IMR-90 (cell line): ENCODE measurements around the gene PLEKHG2. TPM values are rescaled to one million over a fixed set of nuclear protein-coding genes. Genes with fewer than 3 reads are reported as not detected.

Source experiments
- ATAC-seq: fragments of 200-7000 bp; cut with Tn5 transposase; 2 replicates; pipeline ENCODE4 v1.9.1; 2020; ENCODE audit warnings: low read depth, mild to moderate bottlenecking, moderate library complexity
- BruUV-seq: library from RNA; stranded (reverse); fragments of 400-500 nt; replicated peaks from 2 replicates; lab custom pipeline; 2021; lab: Mats Ljungman, UMichigan
- CTCF ChIA-PET: fragments of 300-600 bp; formaldehyde crosslinking; extraction: SDS; loops from one replicate; lab custom pipeline; 2021; ENCODE audit warnings: antibody characterized with exemption; lab: Yijun Ruan, JAX
- POLR2A ChIA-PET: fragments of 300-600 bp; sonication (Branson Sonifier 250); formaldehyde crosslinking; loops from one replicate; lab custom pipeline; 2022; ENCODE audit warnings: antibody characterized with exemption; ENCODE audit not compliant: unreplicated experiment; lab: Charles Lee
- DNase-seq: peaks from one replicate; pipeline ENCODE4 v3.0.0; 2013
- H2AFZ ChIP-seq: replicated peaks from 2 replicates; pipeline ENCODE3; 2013; ENCODE audit warnings: low read length, mild to moderate bottlenecking; ENCODE audit not compliant: poor library complexity
- H2AK5ac ChIP-seq: 2 replicates; pipeline ENCODE4 v1.6.1; 2013; ENCODE audit warnings: low read depth, low read length, inconsistent platforms
- H2AK9ac ChIP-seq: replicated peaks from 2 replicates; pipeline ENCODE3; 2013; ENCODE audit warnings: mild to moderate bottlenecking, low read depth, low read length, moderate library complexity; ENCODE audit not compliant: poor library complexity
- H2BK120ac ChIP-seq: 2 replicates; pipeline ENCODE4 v1.6.1; 2013; ENCODE audit warnings: low read depth, low read length, inconsistent platforms
- H2BK15ac ChIP-seq: 3 replicates; pipeline ENCODE4 v1.6.1; 2013; ENCODE audit warnings: low read depth, low read length, inconsistent platforms
- H2BK20ac ChIP-seq: 2 replicates; pipeline ENCODE4 v1.6.1; 2013; ENCODE audit warnings: low read depth, mild to moderate bottlenecking, inconsistent platforms, low read length, moderate library complexity
- H2BK5ac ChIP-seq: 2 replicates; pipeline ENCODE4 v1.6.1; 2013; ENCODE audit warnings: mild to moderate bottlenecking, low read depth, low read length, inconsistent platforms; ENCODE audit not compliant: poor library complexity, severe bottlenecking
- H3K14ac ChIP-seq: replicated peaks from 2 replicates; pipeline ENCODE4 v1.6.1; 2013; ENCODE audit warnings: low read depth, low read length, inconsistent platforms
- H3K18ac ChIP-seq: 2 replicates; pipeline ENCODE4 v1.6.1; 2013; ENCODE audit warnings: low read depth, low read length, control low read depth
- H3K23ac ChIP-seq: 2 replicates; pipeline ENCODE4 v1.6.1; 2013; ENCODE audit warnings: low read depth, low read length, inconsistent platforms
- H3K27ac ChIP-seq: 2 replicates; pipeline ENCODE4 v1.5.1; 2013; ENCODE audit warnings: mild to moderate bottlenecking, control low read depth, low read length; ENCODE audit not compliant: insufficient read depth
- H3K27me3 ChIP-seq: 2 replicates; pipeline ENCODE4 v1.6.1; 2013; ENCODE audit warnings: low read length; ENCODE audit not compliant: control insufficient read depth, insufficient read depth
- H3K36me3 ChIP-seq: 2 replicates; pipeline ENCODE4 v1.6.1; 2013; ENCODE audit warnings: low read length, mixed read lengths; ENCODE audit not compliant: control insufficient read depth, insufficient read depth
- H3K4ac ChIP-seq: 2 replicates; pipeline ENCODE4 v1.6.1; 2013; ENCODE audit warnings: low read depth, low read length, inconsistent platforms
- H3K4me1 ChIP-seq: 2 replicates; pipeline ENCODE4 v1.6.1; 2013; ENCODE audit warnings: low read length, mixed read lengths; ENCODE audit not compliant: control insufficient read depth, insufficient read depth
- H3K4me2 ChIP-seq: 2 replicates; pipeline ENCODE4 v1.6.1; 2013; ENCODE audit warnings: low read depth, mild to moderate bottlenecking, control low read depth, low read length, moderate library complexity
- H3K4me3 ChIP-seq: 2 replicates; pipeline ENCODE4 v1.5.1; 2013; ENCODE audit warnings: low read depth, mild to moderate bottlenecking, control low read depth, low read length, moderate library complexity; ENCODE audit not compliant: insufficient read depth
- H3K56ac ChIP-seq: 2 replicates; pipeline ENCODE4 v1.6.1; 2013; ENCODE audit warnings: low read length, inconsistent platforms; ENCODE audit not compliant: insufficient read depth; ENCODE audit errors: extremely low read depth
- H3K79me1 ChIP-seq, 2 experiments: 2 replicates each; pipeline ENCODE4 v1.6.1; 2013; ENCODE audit warnings: low read length in 2 of 2, inconsistent platforms in 1 of 2, low read depth in 1 of 2
- H3K9ac ChIP-seq: 2 replicates; pipeline ENCODE4 v1.6.1; 2013; ENCODE audit warnings: low read depth, low read length, control low read depth
- H3K9me1 ChIP-seq: 2 replicates; pipeline ENCODE4 v1.6.1; 2013; ENCODE audit warnings: low read length, inconsistent platforms; ENCODE audit not compliant: insufficient read depth
- H3K9me3 ChIP-seq: 2 replicates; pipeline ENCODE4 v1.6.1; 2013; ENCODE audit warnings: low read length; ENCODE audit not compliant: control insufficient read depth, insufficient read depth
- H4K20me1 ChIP-seq: 2 replicates; pipeline ENCODE4 v1.6.1; 2013; ENCODE audit warnings: low read length, inconsistent platforms; ENCODE audit not compliant: insufficient read depth
- H4K5ac ChIP-seq: 2 replicates; pipeline ENCODE4 v1.6.1; 2013; ENCODE audit warnings: mild to moderate bottlenecking, low read depth, low read length, control low read depth
- H4K8ac ChIP-seq, 2 experiments: 2 replicates each; pipeline ENCODE4 v1.6.1; 2013; ENCODE audit warnings: low read depth in 2 of 2, low read length in 2 of 2, control low read depth in 1 of 2, inconsistent platforms in 1 of 2
- H4K91ac ChIP-seq: 2 replicates; pipeline ENCODE4 v1.6.1; 2013; ENCODE audit warnings: low read depth, low read length, inconsistent platforms; ENCODE audit not compliant: insufficient read depth
- MAFK ChIP-seq: IDR thresholded peaks from 2 replicates; pipeline ENCODE4 v1.6.1; 2012; ENCODE audit warnings: low read depth, low read length, improper control_type of control experiment
- MAZ ChIP-seq: IDR thresholded peaks from 2 replicates; pipeline ENCODE4 v1.6.1; 2012; ENCODE audit warnings: low read depth, mild to moderate bottlenecking, low read length, improper control_type of control experiment, moderate library complexity, borderline replicate concordance
- NFE2L2 ChIP-seq: fragments of 150-350 bp; IDR thresholded peaks from 2 replicates; pipeline ENCODE4 v1.6.1; 2016; ENCODE audit warnings: low read depth, mild to moderate bottlenecking, low read length
- RCOR1 ChIP-seq: IDR thresholded peaks from 2 replicates; pipeline ENCODE4 v1.6.1; 2012; ENCODE audit warnings: mild to moderate bottlenecking, low read length, improper control_type of control experiment; ENCODE audit not compliant: insufficient replicate concordance
- WGBS, 2 experiments: methylation state at CpG; one replicate each; pipeline versions ENCODE4 v1.1.5 to v1.1.7; 2013; ENCODE audit warnings: missing lambda C conversion rate in 2 of 2; ENCODE audit not compliant: insufficient read length in 1 of 2; ENCODE audit errors: extremely low coverage in 2 of 2; 5-methylcytosine and 5-hydroxymethylcytosine counted together
- dilution Hi-C: fragments of 300-500 bp; cut with HindIII; formaldehyde crosslinking; loops from one replicate; pipeline ENCODE4 v1.14.3; 2018; ENCODE audit warnings: low sequenced_read_pairs; ENCODE audit not compliant: unreplicated experiment
- in situ Hi-C: fragments of 300-500 bp; cut with MboI; formaldehyde crosslinking; loops from 3 replicates; pipeline ENCODE4 v1.14.3; 2019; ENCODE audit warnings: low sequenced_read_pairs, inconsistent platforms, mixed read lengths
- intact Hi-C: fragments of 100-400 bp; cut with micrococcal nuclease; formaldehyde crosslinking; loops from 2 replicates; pipeline ENCODE4 v1.10.0; 2022
- polyA plus RNA-seq, 3 experiments: library from polyadenylated mRNA; depleted of rRNA; stranded (reverse); fragments of >200 nt; gene quantifications; 2 replicates each; pipeline ENCODE4 v1.2.3, GENCODE V29; 2012; ENCODE audit warnings: low replicate concordance in 1 of 3
- total RNA-seq: library from RNA; depleted of rRNA; stranded (reverse); fragments of >200 nt; gene quantifications from 2 replicates; pipeline ENCODE4 v1.2.3, GENCODE V29; 2012

Gene PLEKHG2
- total and polyA plus RNA-seq, 2 of the 4 experiments (the other 2 are of a cell fraction) = 6.5 to 28.3 TPM

- Histone ChIP-seq H2AK5ac (no peak overlapping the region), H3K4me3 (no peak overlapping the region), H3K79me1 (peaks cover 4 to 53% of the 10 kb centered on the region in 2 experiments; a peak in 3 of 4 replicates), H3K9me3 (no peaks in the 10 kb centered on the region), H4K20me1 (peaks cover 15% of the 10 kb centered on the region), H3K4me1 (peaks cover 19% of the 10 kb centered on the region), H2BK15ac (no peak overlapping the region), H3K36me3 (peaks cover 42% of the 10 kb centered on the region), H2AK9ac (no peak overlapping the region), H2BK5ac (no peak overlapping the region), H3K23ac (no peak overlapping the region), H3K9ac (no peak overlapping the region), H3K18ac (no peak overlapping the region), H3K14ac (no peak overlapping the region), H3K4ac (no peak overlapping the region), H3K27ac (no peak overlapping the region), H4K5ac (no peak overlapping the region), H3K9me1 (peaks cover 12% of the 10 kb centered on the region), H3K56ac (no peak overlapping the region), H2BK20ac (no peak overlapping the region), H4K91ac (no peak overlapping the region), H4K8ac (no peak overlapping the region), H3K4me2 (no peak overlapping the region), H3K27me3 (no peaks in the 10 kb centered on the region), H2BK120ac (no peak overlapping the region), H2AFZ (no peak overlapping the region)
- no CpG with 5 or more reads among the region's 5 CpGs for WGBS, 2 experiments
- BruUV-seq = TSS peak; percentile 25
- ChIA-PET POLR2A (interaction anchor here (0.9 kb wide), 1 partner anchor 10 kb away, joined by 11 read pairs; the partner anchor contains the start of gene RPS16), CTCF (interaction anchor here (0.6 kb wide), 1 partner anchor 76 kb away, joined by 3 read pairs; no protein-coding TSS in a partner anchor)
- dilution Hi-C loops (no loop called here), intact Hi-C loops (no loop called here), in situ Hi-C loops (loop anchor here (25.0 kb wide), 1 partner anchor 411 kb away; the partner anchor contains the start of genes DYRK1B and FBL)
- DNase-seq (no peak), ATAC-seq (no peak)
- TF ChIP-seq NFE2L2 (no peak), RCOR1 (no peak), MAFK (no peak), MAZ (no peak)
Measured at GRCh38 chr19:39426170-39426569, 13.7 kb downstream of the PLEKHG2 start.
